ENCODE results near the gene PLPPR1. TPM values are rescaled to one million over a fixed set of nuclear protein-coding genes. Genes with fewer than 3 reads are reported as not detected.

The PLPPR1 gene
- total RNA-seq, result not detected
- polyA plus RNA-seq, result not detected
- not detected for total RNA-seq

- Mint-ChIP-seq H3K4me1 (no peaks in the 10 kb centered on the region), H3K4me3 (peak within 1 kb of the TSS in 2 of 10 donors; percentile 35 to 67), H3K27ac (no peak within 1 kb of the TSS), H3K36me3 (peaks cover 0 to 14% (median 0%) of the 10 kb centered on the region in 5 donors), H3K9me3 (peaks cover 0 to 13% (median 2%) of the 10 kb centered on the region in 11 donors), H3K27me3 (peaks cover 41 to 65% (median 56%) of the 10 kb centered on the region in 5 donors)
- Histone ChIP-seq H3K4me3 (ENCODE audit: low read length) (no peak within 1 kb of the TSS), H3K27me3 (ENCODE audit: control insufficient read depth in 2 of 2, insufficient read depth in 2 of 2, low read length in 2 of 2) (peaks cover 0 to 6% of the 10 kb centered on the region in 2 donors), H3K27ac (ENCODE audit: low read depth, low read length) (no peak within 1 kb of the TSS), H3K4me1 (ENCODE audit: control insufficient read depth in 2 of 2, insufficient read depth in 2 of 2, low read length in 2 of 2) (no peaks in the 10 kb centered on the region), H3K36me3 (ENCODE audit: control insufficient read depth in 2 of 3, insufficient read depth in 3 of 3, low read length in 3 of 3) (no peaks in the 10 kb centered on the region), H3K9me3 (ENCODE audit: control insufficient read depth in 2 of 3, low read length in 3 of 3) (no peaks in the 10 kb centered on the region)
- DNase-seq (no peak), ATAC-seq (no peak)
- POLR2A ChIA-PET, result no interaction called here
- CTCF ChIA-PET, result no interaction called here
- intact Hi-C loops (cut with micrococcal nuclease), result no loop called here
Measured at GRCh38 chr9:101028346-101029314, at the start of gene PLPPR1. TSS of gene PLPPR1 (plus strand) at chr9:101028727.

GRCh38 chr9:100989731-100990130 is 38.8 kb upstream of the PLPPR1 start:
- H3K4me3 ChIP-seq (ENCODE audit: low read length), result no peak overlapping the region
- no peak overlapping the region for H3K27ac Mint-ChIP-seq
- H3K27me3 ChIP-seq (ENCODE audit: control insufficient read depth in 2 of 2, insufficient read depth in 2 of 2, low read length in 2 of 2), result no peaks in the 10 kb centered on the region
- no peaks in the 10 kb centered on the region for H3K9me3 ChIP-seq (ENCODE audit: control insufficient read depth in 2 of 3, low read length in 3 of 3)
- ChIA-PET CTCF (no interaction called here), POLR2A (no interaction called here)
- no peaks in the 10 kb centered on the region for H3K36me3 ChIP-seq (ENCODE audit: control insufficient read depth in 2 of 3, insufficient read depth in 3 of 3, low read length in 3 of 3)
- DNase-seq (no peak), ATAC-seq (no peak)
- H3K27ac ChIP-seq (ENCODE audit: low read depth, low read length), result no peak overlapping the region
- H3K9me3 Mint-ChIP-seq, result no peaks in the 10 kb centered on the region
- H3K27me3 Mint-ChIP-seq, result no peaks in the 10 kb centered on the region
- H3K4me1 ChIP-seq (ENCODE audit: control insufficient read depth in 2 of 2, insufficient read depth in 2 of 2, low read length in 2 of 2), result no peaks in the 10 kb centered on the region
- H3K36me3 Mint-ChIP-seq, result no peaks in the 10 kb centered on the region
- intact Hi-C loops (cut with micrococcal nuclease), result no loop called here
- H3K4me1 Mint-ChIP-seq, result no peaks in the 10 kb centered on the region
- H3K4me3 Mint-ChIP-seq, result no peak overlapping the region

- POLR2A ChIA-PET, result no interaction called here
- Mint-ChIP-seq H3K36me3 (no peaks in the 10 kb centered on the region), H3K27ac (no peak overlapping the region), H3K9me3 (no peaks in the 10 kb centered on the region), H3K4me1 (no peaks in the 10 kb centered on the region), H3K4me3 (no peak overlapping the region), H3K27me3 (no peaks in the 10 kb centered on the region)
- no peak for DNase-seq
- Histone ChIP-seq H3K4me1 (ENCODE audit: control insufficient read depth in 2 of 2, insufficient read depth in 2 of 2, low read length in 2 of 2) (no peaks in the 10 kb centered on the region), H3K27ac (ENCODE audit: low read depth, low read length) (no peak overlapping the region), H3K9me3 (ENCODE audit: control insufficient read depth in 2 of 3, low read length in 3 of 3) (no peaks in the 10 kb centered on the region), H3K4me3 (ENCODE audit: low read length) (no peak overlapping the region), H3K27me3 (ENCODE audit: control insufficient read depth in 2 of 2, insufficient read depth in 2 of 2, low read length in 2 of 2) (no peaks in the 10 kb centered on the region), H3K36me3 (ENCODE audit: control insufficient read depth in 2 of 3, insufficient read depth in 3 of 3, low read length in 3 of 3) (no peaks in the 10 kb centered on the region)
- no peak for ATAC-seq
- CTCF ChIA-PET, result no interaction called here
- intact Hi-C loops (cut with micrococcal nuclease), result no loop called here
Measured at GRCh38 chr9:100990605-100991381, 37.7 kb upstream of the PLPPR1 start.

- no peak overlapping the region for H3K27ac ChIP-seq (ENCODE audit: low read depth, low read length)
- H3K4me1 ChIP-seq (ENCODE audit: control insufficient read depth in 2 of 2, insufficient read depth in 2 of 2, low read length in 2 of 2), result no peaks in the 10 kb centered on the region
- no peaks in the 10 kb centered on the region for H3K27me3 ChIP-seq (ENCODE audit: control insufficient read depth in 2 of 2, insufficient read depth in 2 of 2, low read length in 2 of 2)
- DNase-seq, result no peak
- intact Hi-C loops (cut with micrococcal nuclease), result no loop called here
- no peaks in the 10 kb centered on the region for H3K9me3 ChIP-seq (ENCODE audit: control insufficient read depth in 2 of 3, low read length in 3 of 3)
- no peaks in the 10 kb centered on the region for H3K9me3 Mint-ChIP-seq
- H3K27ac Mint-ChIP-seq, result no peak overlapping the region
- ChIA-PET CTCF (no interaction called here), POLR2A (no interaction called here)
- H3K4me3 ChIP-seq (ENCODE audit: low read length), result no peak overlapping the region
- no peaks in the 10 kb centered on the region for H3K36me3 Mint-ChIP-seq
- ATAC-seq, result no peak
- H3K27me3 Mint-ChIP-seq, result no peaks in the 10 kb centered on the region
- H3K36me3 ChIP-seq (ENCODE audit: control insufficient read depth in 2 of 3, insufficient read depth in 3 of 3, low read length in 3 of 3), result no peaks in the 10 kb centered on the region
- no peaks in the 10 kb centered on the region for H3K4me1 Mint-ChIP-seq
- H3K4me3 Mint-ChIP-seq, result no peak overlapping the region
Measured at GRCh38 chr9:100992632-100993031, 35.9 kb upstream of the PLPPR1 start.

- Histone ChIP-seq H3K27me3 (ENCODE audit: control insufficient read depth in 2 of 2, insufficient read depth in 2 of 2, low read length in 2 of 2) (no peaks in the 10 kb centered on the region), H3K36me3 (ENCODE audit: control insufficient read depth in 2 of 3, insufficient read depth in 3 of 3, low read length in 3 of 3) (no peaks in the 10 kb centered on the region), H3K4me3 (ENCODE audit: low read length) (no peak overlapping the region), H3K27ac (ENCODE audit: low read depth, low read length) (no peak overlapping the region), H3K4me1 (ENCODE audit: control insufficient read depth in 2 of 2, insufficient read depth in 2 of 2, low read length in 2 of 2) (no peaks in the 10 kb centered on the region), H3K9me3 (ENCODE audit: control insufficient read depth in 2 of 3, low read length in 3 of 3) (no peaks in the 10 kb centered on the region)
- Mint-ChIP-seq H3K9me3 (peaks cover 0 to 14% (median 4%) of the 10 kb centered on the region in 11 donors), H3K4me1 (no peaks in the 10 kb centered on the region), H3K27ac (no peak overlapping the region), H3K27me3 (no peaks in the 10 kb centered on the region), H3K36me3 (no peaks in the 10 kb centered on the region), H3K4me3 (no peak overlapping the region)
- ATAC-seq (no peak), DNase-seq (no peak)
- intact Hi-C loops (cut with micrococcal nuclease), result no loop called here
- ChIA-PET CTCF (no interaction called here), POLR2A (no interaction called here)
Measured at GRCh38 chr9:100999906-101000544, 28.5 kb upstream of the PLPPR1 start.

- Mint-ChIP-seq H3K4me3 (no peak overlapping the region), H3K27ac (no peak overlapping the region), H3K9me3 (peaks cover 0 to 27% (median 9%) of the 10 kb centered on the region in 11 donors), H3K4me1 (no peaks in the 10 kb centered on the region), H3K27me3 (no peaks in the 10 kb centered on the region), H3K36me3 (no peaks in the 10 kb centered on the region)
- no peaks in the 10 kb centered on the region for H3K9me3 ChIP-seq (ENCODE audit: control insufficient read depth in 2 of 3, low read length in 3 of 3)
- no peaks in the 10 kb centered on the region for H3K27me3 ChIP-seq (ENCODE audit: control insufficient read depth in 2 of 2, insufficient read depth in 2 of 2, low read length in 2 of 2)
- no peak for DNase-seq
- H3K4me3 ChIP-seq (ENCODE audit: low read length), result no peak overlapping the region
- H3K36me3 ChIP-seq (ENCODE audit: control insufficient read depth in 2 of 3, insufficient read depth in 3 of 3, low read length in 3 of 3), result no peaks in the 10 kb centered on the region
- H3K27ac ChIP-seq (ENCODE audit: low read depth, low read length), result no peak overlapping the region
- H3K4me1 ChIP-seq (ENCODE audit: control insufficient read depth in 2 of 2, insufficient read depth in 2 of 2, low read length in 2 of 2), result no peaks in the 10 kb centered on the region
- CTCF ChIA-PET, result no interaction called here
- no peak for ATAC-seq
- intact Hi-C loops (cut with micrococcal nuclease), result no loop called here
- POLR2A ChIA-PET, result no interaction called here
Measured at GRCh38 chr9:101005246-101005645, 23.3 kb upstream of the PLPPR1 start.

Data from naive thymus-derived CD4-positive, alpha-beta T cell (primary cell).